Thymus (tissue), 14 donors: ENCODE results near the gene G0S2. TPM values are rescaled to one million over a fixed set of nuclear protein-coding genes. Genes with fewer than 3 reads are reported as not detected.
A peak's percentile ranks its signal among the peaks of the same experiment; 100 is the strongest.

Experiments used
- DNase-seq, 9 donors: peaks; one replicate each; pipeline ENCODE4 v3.0.0-alpha.2; 2013; ENCODE audit warnings: low spot score in 9 of 9, low read depth in 6 of 9, missing footprints in 1 of 9
- H3K27ac ChIP-seq, 2 donors: one replicate each; pipeline ENCODE4 v1.5.1; 2013; ENCODE audit warnings: control low read depth in 1 of 2, low read depth in 1 of 2, low read length in 1 of 2, mild to moderate bottlenecking in 1 of 2, moderate library complexity in 1 of 2
- H3K27me3 ChIP-seq, 2 donors: one replicate each; pipeline ENCODE4 v1.5.1; 2013; ENCODE audit warnings: low read length in 1 of 2; ENCODE audit not compliant: control insufficient read depth in 2 of 2, insufficient read depth in 1 of 2
- H3K36me3 ChIP-seq, 2 donors: one replicate each; pipeline ENCODE4 v1.5.1; 2013; ENCODE audit warnings: low read length in 1 of 2, mild to moderate bottlenecking in 1 of 2, moderate library complexity in 1 of 2; ENCODE audit not compliant: control insufficient read depth in 2 of 2, insufficient read depth in 2 of 2
- H3K4me1 ChIP-seq, 2 donors: one replicate each; pipeline ENCODE4 v1.5.1; 2013; ENCODE audit warnings: low read length in 2 of 2; ENCODE audit not compliant: control insufficient read depth in 2 of 2, insufficient read depth in 2 of 2
- H3K4me3 ChIP-seq, 2 donors: one replicate each; pipeline ENCODE4 v1.5.1; 2013; ENCODE audit warnings: low read length in 2 of 2, control low read depth in 1 of 2, mild to moderate bottlenecking in 1 of 2
- H3K9me3 ChIP-seq, 2 donors: one replicate each; pipeline ENCODE4 v1.5.1; 2013; ENCODE audit warnings: low read length in 1 of 2, mild to moderate bottlenecking in 1 of 2; ENCODE audit not compliant: control insufficient read depth in 2 of 2, insufficient read depth in 1 of 2
- WGBS: extraction: QIAGEN DNeasy Blood & Tissue Kit; methylation state at CpG from one replicate; pipeline ENCODE4 v1.1.7; 2013; 5-methylcytosine and 5-hydroxymethylcytosine counted together
- long read RNA-seq, 10 donors: transcript quantifications; one replicate each; lab custom pipeline, GENCODE V29; 2026
- polyA plus RNA-seq: library from polyadenylated mRNA; stranded (reverse); fragments of 200-250 nt; gene quantifications from one replicate; pipeline ENCODE4 v1.2.3, GENCODE V29; 2013
- total RNA-seq: library from RNA; stranded (reverse); fragments of 120-200 nt; gene quantifications from one replicate; pipeline ENCODE4 v1.2.4, GENCODE V29; 2013
- donor health status: healthy.

G0S2 gene
- total RNA-seq = 2.8 TPM
- polyA plus RNA-seq = 23.5 TPM
- long read RNA-seq, donor 1 = 0 reads
- long read RNA-seq, donor 2, transcript G0S2-201 (2 exons, 866 nt) = major isoform, 5 of 5 reads
- long read RNA-seq, donor 2, partial matches to known transcripts = 0 of 5 reads
- long read RNA-seq, donor 2, other reads (novel, unspliced or antisense) = 0 of 5 reads
- long read RNA-seq, donor 3, transcript G0S2-201 (2 exons, 866 nt) = major isoform, 7 of 7 reads
- long read RNA-seq, donor 3, partial matches to known transcripts = 0 of 7 reads
- long read RNA-seq, donor 3, other reads (novel, unspliced or antisense) = 0 of 7 reads
- long read RNA-seq, donor 4, transcript G0S2-201 (2 exons, 866 nt) = major isoform, 5 of 5 reads
- long read RNA-seq, donor 4, partial matches to known transcripts = 0 of 5 reads
- long read RNA-seq, donor 4, other reads (novel, unspliced or antisense) = 0 of 5 reads
- long read RNA-seq, donor 5, transcript G0S2-201 (2 exons, 866 nt) = major isoform, 12 of 12 reads
- long read RNA-seq, donor 5, partial matches to known transcripts = 0 of 12 reads
- long read RNA-seq, donor 5, other reads (novel, unspliced or antisense) = 0 of 12 reads
- long read RNA-seq, donor 6, partial matches to known transcripts = 0 of 3 reads
- long read RNA-seq, donor 6, other reads (novel, unspliced or antisense) = 0 of 3 reads
- long read RNA-seq, donor 7, partial matches to known transcripts = 0 of 3 reads
- long read RNA-seq, donor 7, other reads (novel, unspliced or antisense) = 0 of 3 reads
- long read RNA-seq, donor 8 = 0 reads
- long read RNA-seq, donor 9, partial matches to known transcripts = 0 of 3 reads
- long read RNA-seq, donor 9, other reads (novel, unspliced or antisense) = 0 of 3 reads
- long read RNA-seq, donor 10, partial matches to known transcripts = 0 of 4 reads
- long read RNA-seq, donor 10, other reads (novel, unspliced or antisense) = 0 of 4 reads

- peak within 1 kb of the TSS; percentile 9 to 11 for H3K4me3 ChIP-seq
- H3K9me3 ChIP-seq = peaks cover 0 to 4% of the 10 kb centered on the region in 2 donors
- no peaks in the 10 kb centered on the region for H3K4me1 ChIP-seq
- 4% methylated on average over 47 of the region's 47 CpGs for WGBS
- H3K27me3 ChIP-seq = peaks cover 29 to 55% of the 10 kb centered on the region in 2 donors
- H3K27ac ChIP-seq = no peak within 1 kb of the TSS
- no peaks in the 10 kb centered on the region for H3K36me3 ChIP-seq
- DNase-seq = no peak
Observed at GRCh38 chr1:209674957-209675564, at the start of gene G0S2. G0S2 (plus strand) TSS chr1:209675412; CDS start chr1:209675685, 273 bp downstream.

- no peaks in the 10 kb centered on the region for H3K36me3 ChIP-seq
- H3K27me3 ChIP-seq = peaks cover 0 to 6% of the 10 kb centered on the region in 2 donors
- WGBS = 94% methylated on average over 18 of the region's 18 CpGs
- no peak overlapping the region for H3K27ac ChIP-seq
- no peak for DNase-seq
- H3K4me1 ChIP-seq = no peaks in the 10 kb centered on the region
- no peaks in the 10 kb centered on the region for H3K9me3 ChIP-seq
- H3K4me3 ChIP-seq = no peak overlapping the region
Observed at GRCh38 chr1:209625791-209626285, 49.4 kb upstream of the G0S2 start.

- Histone ChIP-seq H3K9me3 (no peaks in the 10 kb centered on the region), H3K27me3 (peaks cover 0 to 7% of the 10 kb centered on the region in 2 donors), H3K4me3 (no peak overlapping the region), H3K4me1 (no peaks in the 10 kb centered on the region), H3K36me3 (no peaks in the 10 kb centered on the region), H3K27ac (no peak overlapping the region)
- 96% methylated on average over 19 of the region's 19 CpGs for WGBS
- no peak for DNase-seq
Observed at GRCh38 chr1:209626346-209627026, 48.7 kb upstream of the G0S2 start.

GRCh38 chr1:209627027-209627731 lies 48.0 kb upstream of the G0S2 start:
- Histone ChIP-seq H3K27me3 (peaks cover 0 to 7% of the 10 kb centered on the region in 2 donors), H3K9me3 (no peaks in the 10 kb centered on the region), H3K36me3 (no peaks in the 10 kb centered on the region), H3K4me1 (no peaks in the 10 kb centered on the region), H3K27ac (no peak overlapping the region), H3K4me3 (no peak overlapping the region)
- peak in 1 of 9 donors; percentile 2 for DNase-seq
- WGBS = 62% methylated on average over 16 of the region's 16 CpGs

GRCh38 chr1:209627732-209628196 lies 47.4 kb upstream of the G0S2 start:
- Histone ChIP-seq H3K9me3 (no peaks in the 10 kb centered on the region), H3K36me3 (no peaks in the 10 kb centered on the region), H3K4me1 (no peaks in the 10 kb centered on the region), H3K4me3 (no peak overlapping the region), H3K27ac (no peak overlapping the region), H3K27me3 (peaks cover 0 to 7% of the 10 kb centered on the region in 2 donors)
- WGBS = 45% methylated on average over 16 of the region's 16 CpGs
- peak in 7 of 9 donors; percentile 28 to 73 (median 51) for DNase-seq

GRCh38 chr1:209628618-209629299 lies 46.5 kb upstream of the G0S2 start:
- 92% methylated on average over 7 of the region's 7 CpGs for WGBS
- no peak for DNase-seq
- no peak overlapping the region for H3K27ac ChIP-seq
- no peaks in the 10 kb centered on the region for H3K4me1 ChIP-seq
- H3K36me3 ChIP-seq = no peaks in the 10 kb centered on the region
- H3K4me3 ChIP-seq = no peak overlapping the region
- no peaks in the 10 kb centered on the region for H3K9me3 ChIP-seq
- peaks cover 0 to 7% of the 10 kb centered on the region in 2 donors for H3K27me3 ChIP-seq

GRCh38 chr1:209629621-209630382 lies 45.4 kb upstream of the G0S2 start:
- no peak overlapping the region for H3K27ac ChIP-seq
- no peak for DNase-seq
- 98% methylated on average over 11 of the region's 11 CpGs for WGBS
- H3K9me3 ChIP-seq = no peaks in the 10 kb centered on the region
- peaks cover 0 to 7% of the 10 kb centered on the region in 2 donors for H3K27me3 ChIP-seq
- H3K4me3 ChIP-seq = no peak overlapping the region
- no peaks in the 10 kb centered on the region for H3K36me3 ChIP-seq
- no peaks in the 10 kb centered on the region for H3K4me1 ChIP-seq
